ENCODE measurements around the gene F5. TPM values are rescaled to one million over a fixed set of nuclear protein-coding genes. Genes with fewer than 3 reads are reported as not detected.

The F5 gene
- total RNA-seq, 2 donors from 2014 or later: 0.33 to 4.2 TPM

GRCh38 chr1:169499807-169500206 lies 86.5 kb downstream of the F5 start:
- intact Hi-C loops (cut with DNase I): no loop called here
- Histone ChIP-seq H3K27me3 (no peaks in the 10 kb centered on the region), H3K9me3 (no peaks in the 10 kb centered on the region), H3K4me3 (no peak overlapping the region), H3K27ac (no peak overlapping the region), H3K36me3 (replicated peaks in 1 of 2; ENCODE audit: insufficient read depth in 1 of 2, low read depth in 2 of 2) (no peaks in the 10 kb centered on the region), H3K4me1 (no peaks in the 10 kb centered on the region)
- ATAC-seq (no peak), DNase-seq (no peak)
- TF ChIP-seq POLR2A (IDR thresholded peaks at IDR 0.05): no peak
- TF ChIP-seq CTCF (IDR thresholded peaks at IDR 0.05): no peak

GRCh38 chr1:169497317-169497716 lies 89.0 kb downstream of the F5 start:
- intact Hi-C loops (cut with DNase I): no loop called here
- 93% methylated on average over 2 of the region's 2 CpGs for WGBS, 2 donors
- Histone ChIP-seq H3K4me3 (no peak overlapping the region), H3K9me3 (no peaks in the 10 kb centered on the region), H3K36me3 (replicated peaks in 1 of 2; ENCODE audit: insufficient read depth in 1 of 2, low read depth in 2 of 2) (no peaks in the 10 kb centered on the region), H3K27ac (no peak overlapping the region), H3K4me1 (no peaks in the 10 kb centered on the region), H3K27me3 (no peaks in the 10 kb centered on the region)
- no peak for DNase-seq
- ATAC-seq: no peak
- TF ChIP-seq POLR2A (IDR thresholded peaks at IDR 0.05): no peak
- TF ChIP-seq CTCF (IDR thresholded peaks at IDR 0.05): no peak

- ATAC-seq: no peak
Measured at GRCh38 chr1:169495916-169496315, 90.4 kb downstream of the F5 start.

GRCh38 chr1:169495046-169495775 lies 91.1 kb downstream of the F5 start:
- H3K36me3 ChIP-seq (replicated peaks in 1 of 2; ENCODE audit: insufficient read depth in 1 of 2, low read depth in 2 of 2): no peaks in the 10 kb centered on the region
- intact Hi-C loops (cut with DNase I): no loop called here
- no peak overlapping the region for H3K27ac ChIP-seq
- TF ChIP-seq POLR2A (IDR thresholded peaks at IDR 0.05) (no peak), CTCF (IDR thresholded peaks at IDR 0.05) (no peak)
- no peaks in the 10 kb centered on the region for H3K4me1 ChIP-seq
- no peaks in the 10 kb centered on the region for H3K27me3 ChIP-seq
- ATAC-seq (no peak), DNase-seq (no peak)
- no peak overlapping the region for H3K4me3 ChIP-seq
- H3K9me3 ChIP-seq: no peaks in the 10 kb centered on the region

More at GRCh38 chr1:169495916-169496315, 90.4 kb downstream of the F5 start:
- intact Hi-C loops (cut with DNase I): no loop called here
- TF ChIP-seq CTCF (IDR thresholded peaks at IDR 0.05) (no peak), POLR2A (IDR thresholded peaks at IDR 0.05) (no peak)
- Histone ChIP-seq H3K36me3 (replicated peaks in 1 of 2; ENCODE audit: insufficient read depth in 1 of 2, low read depth in 2 of 2) (no peaks in the 10 kb centered on the region), H3K4me3 (no peak overlapping the region), H3K27me3 (no peaks in the 10 kb centered on the region), H3K27ac (no peak overlapping the region), H3K4me1 (no peaks in the 10 kb centered on the region), H3K9me3 (no peaks in the 10 kb centered on the region)
- 65 to 67% methylated on average over 2 of the region's 2 CpGs for WGBS, 2 donors
- DNase-seq: no peak

- Histone ChIP-seq H3K9me3 (no peaks in the 10 kb centered on the region), H3K4me3 (no peak overlapping the region), H3K27ac (no peak overlapping the region), H3K27me3 (no peaks in the 10 kb centered on the region), H3K36me3 (replicated peaks in 1 of 2; ENCODE audit: insufficient read depth in 1 of 2, low read depth in 2 of 2) (no peaks in the 10 kb centered on the region), H3K4me1 (no peaks in the 10 kb centered on the region)
- intact Hi-C loops (cut with DNase I): no loop called here
- DNase-seq (no peak), ATAC-seq (no peak)
- 97% methylated on average over 3 of the region's 3 CpGs for WGBS, 2 donors
- TF ChIP-seq POLR2A (IDR thresholded peaks at IDR 0.05) (no peak), CTCF (IDR thresholded peaks at IDR 0.05) (no peak)
Measured at GRCh38 chr1:169494343-169494742, 91.9 kb downstream of the F5 start.
